Right lung (tissue), 5 donors: ENCODE measurements around the gene LIN9. TPM values are rescaled to one million over a fixed set of nuclear protein-coding genes. Genes with fewer than 3 reads are reported as not detected.

Experiments used
- polyA plus RNA-seq, 5 donors: library from polyadenylated mRNA; unstranded; fragments of 120-200 nt; gene quantifications; one replicate each; pipeline versions ENCODE4 v1.2.1 to v1.2.3, GENCODE V29; 2013; ENCODE audit warnings: inconsistent platforms in 1 of 5, low replicate concordance in 1 of 5; ENCODE audit not compliant: insufficient read length in 5 of 5, insufficient read depth in 1 of 5

LIN9 gene
- polyA plus RNA-seq, 5 donors, result 9.3 to 17.9 (median 13.9) TPM

Other genes with a start within 250 kb of the LIN9 start
- gene H3-3A, start 246.4 kb downstream of the LIN9 start, polyA plus RNA-seq, result 1,000 to 10,000 TPM; 1,068 to 1,585 (median 1,280) TPM
- 10 to 100 TPM; 44.6 to 59.7 (median 53.1) TPM for gene ACBD3, start 122.4 kb downstream of the LIN9 start, polyA plus RNA-seq
- gene MIXL1, start 85.5 kb downstream of the LIN9 start, polyA plus RNA-seq, result 1 to 10 TPM in 2 of 5 donors, under 1 TPM in 3; 0.69 to 1.4 (median 0.72) TPM
- gene PARP1, start 98.9 kb upstream of the LIN9 start, polyA plus RNA-seq, result 100 to 1,000 TPM; 119 to 134 (median 125) TPM
- gene STUM, start 239.6 kb upstream of the LIN9 start, polyA plus RNA-seq, result 1 to 10 TPM in 4 of 5 donors, under 1 TPM in 1; 0.81 to 2.4 (median 1.3) TPM